IPS DF 4.7 (cell line): ENCODE measurements around the gene AKAP6.

Source experiments
- DNase-seq: peaks from one replicate; pipeline ENCODE4 v3.0.0-alpha.2; 2013; ENCODE audit warnings: low spot score; ENCODE audit errors: extremely low read depth

Gene AKAP6

DNA sequence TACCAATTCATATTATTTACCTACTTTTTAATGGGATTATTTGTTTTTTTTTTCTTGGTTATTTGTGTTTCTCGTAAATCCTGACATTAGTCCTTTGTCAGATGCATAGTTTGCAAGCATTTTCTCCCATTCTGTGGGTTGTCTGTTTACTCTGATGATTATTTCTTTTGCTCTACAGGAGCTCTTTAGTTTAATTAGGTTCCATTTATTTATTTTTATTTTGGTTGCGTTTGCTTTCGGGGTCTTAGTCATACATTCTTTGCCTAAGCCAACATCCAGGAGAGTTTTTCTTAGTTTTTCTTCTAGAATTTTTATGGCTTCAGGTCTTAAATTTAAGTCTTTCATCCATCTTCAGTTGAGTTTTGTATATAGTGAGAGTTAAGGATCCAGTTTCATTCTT is 289.9 kb downstream of the AKAP6 start:
- no peak for DNase-seq

DNA sequence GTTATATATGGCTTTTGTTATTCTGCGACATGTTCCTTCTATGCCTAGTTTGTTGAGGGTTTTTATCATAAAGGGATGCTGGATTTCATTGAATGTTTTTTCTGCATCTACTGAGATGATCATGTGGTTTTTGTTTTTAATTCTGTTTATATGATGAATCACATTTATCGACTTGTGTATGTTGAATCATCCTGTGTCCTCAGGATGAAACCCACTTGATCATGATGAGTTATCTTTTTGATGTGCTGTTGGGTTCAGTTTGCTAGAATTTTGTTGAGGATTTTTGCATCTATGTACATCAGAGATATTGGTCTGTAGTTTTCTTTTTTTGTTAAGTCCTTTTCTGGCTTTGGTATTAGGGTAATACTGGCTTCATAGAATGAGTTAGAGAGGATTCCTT is 291.2 kb downstream of the AKAP6 start:
- no peak for DNase-seq

DNA sequence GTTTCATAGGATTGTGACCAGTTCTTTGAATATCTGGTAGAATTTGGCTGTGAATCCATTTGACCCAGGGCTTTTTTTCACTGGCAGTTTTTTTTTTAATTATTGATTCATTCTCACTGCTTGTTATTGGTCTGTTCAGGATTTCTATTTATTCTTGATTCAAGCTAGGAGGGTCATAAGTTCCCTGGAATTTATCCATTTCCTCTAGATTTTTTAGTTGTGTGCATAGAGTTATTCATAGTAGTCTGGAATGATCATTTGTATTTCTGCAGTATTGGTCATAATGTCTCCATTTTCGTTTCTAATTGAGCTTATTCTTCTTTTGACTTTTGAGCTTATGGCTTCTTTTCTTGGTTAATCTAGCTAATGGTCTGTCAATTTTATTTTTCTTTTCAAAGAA is 291.6 kb downstream of the AKAP6 start:
- no peak for DNase-seq

DNA sequence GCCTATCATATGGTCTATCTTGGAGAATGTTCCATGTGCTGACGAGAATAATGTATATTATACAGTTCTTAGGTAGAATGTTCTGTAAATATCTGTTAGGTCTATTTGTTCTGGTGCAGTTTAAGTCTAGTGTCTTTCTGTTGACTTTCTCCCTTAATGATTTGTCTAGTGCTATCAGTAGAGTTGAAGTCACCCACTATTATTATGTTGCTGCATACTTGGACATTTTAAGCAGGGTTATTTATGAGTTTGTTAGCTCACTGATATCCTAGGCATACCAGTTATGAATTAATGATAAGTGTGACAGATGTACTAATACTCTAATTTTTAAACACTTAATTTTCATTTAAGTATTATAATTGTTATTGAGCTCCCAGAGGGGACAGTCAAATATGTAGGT is 292.5 kb downstream of the AKAP6 start:
- no peak for DNase-seq

DNA sequence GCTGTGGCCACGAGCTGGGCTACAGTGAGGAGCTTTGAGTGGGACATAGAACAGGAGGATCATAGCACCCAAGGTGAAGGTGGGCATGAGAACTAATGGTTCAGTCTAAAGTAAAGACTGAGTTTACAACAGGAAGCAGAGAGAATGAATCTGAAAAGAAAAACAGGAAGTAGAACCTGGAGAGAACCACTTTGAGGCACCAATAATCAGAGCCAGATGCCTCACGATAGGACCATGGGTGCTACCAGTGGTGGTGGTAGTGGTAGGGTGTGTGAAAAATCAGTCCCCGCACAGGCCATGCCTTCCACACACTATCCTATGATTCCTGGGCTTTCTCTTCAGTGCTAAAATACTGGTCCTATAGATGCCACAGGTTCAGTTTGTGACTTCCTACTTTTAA is 293.6 kb downstream of the AKAP6 start:
- no peak for DNase-seq

DNA sequence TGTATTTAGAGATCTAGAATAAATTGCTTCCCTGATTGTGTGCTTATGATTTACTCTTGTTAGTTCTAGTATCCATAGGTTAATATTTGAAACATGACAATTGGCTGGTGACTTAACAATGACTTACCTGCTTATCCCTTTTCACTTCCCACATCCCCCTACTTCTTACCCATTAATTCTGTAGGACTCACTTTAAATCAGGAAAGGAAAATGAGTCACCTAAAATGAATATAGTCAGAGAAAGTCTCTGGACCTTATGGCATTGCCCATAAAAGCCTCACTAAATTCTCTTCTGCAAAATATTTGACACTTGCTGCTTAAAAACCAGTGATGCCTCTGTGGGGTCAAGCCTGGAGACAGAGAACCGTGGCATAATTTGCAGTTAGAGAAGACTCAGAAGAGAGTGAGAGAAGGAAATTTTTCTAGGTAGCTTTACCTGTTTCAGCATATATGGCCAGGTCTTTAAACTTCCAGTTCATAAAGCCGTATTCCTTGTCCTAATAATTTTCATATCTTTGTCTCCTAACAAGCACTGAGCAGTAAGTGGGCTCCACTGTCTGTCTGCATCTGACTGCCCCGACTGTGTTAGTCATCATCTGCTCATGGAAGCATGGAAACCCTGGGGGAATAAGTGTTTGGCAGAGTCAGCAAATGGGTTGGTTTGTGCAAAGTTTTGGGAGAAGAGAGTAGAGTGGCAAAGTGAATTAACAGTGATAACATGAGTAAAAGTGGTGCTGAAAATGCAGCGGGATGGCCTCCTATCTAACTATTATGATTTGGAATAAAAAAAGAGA is 294.4 kb downstream of the AKAP6 start:
- DNase-seq: no peak

DNA sequence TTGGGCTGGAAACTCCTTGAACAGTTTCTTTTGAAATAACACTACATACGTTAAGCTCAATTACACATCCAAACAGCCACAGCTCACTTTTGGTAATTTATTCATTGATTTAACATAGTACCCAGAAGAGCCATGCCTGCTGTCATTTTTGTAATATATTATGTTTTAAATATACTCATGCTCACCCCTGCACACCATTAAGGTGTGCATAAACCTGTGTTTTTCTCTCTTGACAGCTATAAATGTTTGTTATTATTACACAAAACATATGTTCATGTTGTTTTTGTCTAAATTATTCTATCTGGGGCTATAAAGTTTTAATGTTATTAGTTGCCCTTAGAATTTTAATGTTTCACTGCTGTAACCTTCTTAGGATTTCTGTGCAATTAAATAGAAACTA is 296.1 kb downstream of the AKAP6 start:
- no peak for DNase-seq

DNA sequence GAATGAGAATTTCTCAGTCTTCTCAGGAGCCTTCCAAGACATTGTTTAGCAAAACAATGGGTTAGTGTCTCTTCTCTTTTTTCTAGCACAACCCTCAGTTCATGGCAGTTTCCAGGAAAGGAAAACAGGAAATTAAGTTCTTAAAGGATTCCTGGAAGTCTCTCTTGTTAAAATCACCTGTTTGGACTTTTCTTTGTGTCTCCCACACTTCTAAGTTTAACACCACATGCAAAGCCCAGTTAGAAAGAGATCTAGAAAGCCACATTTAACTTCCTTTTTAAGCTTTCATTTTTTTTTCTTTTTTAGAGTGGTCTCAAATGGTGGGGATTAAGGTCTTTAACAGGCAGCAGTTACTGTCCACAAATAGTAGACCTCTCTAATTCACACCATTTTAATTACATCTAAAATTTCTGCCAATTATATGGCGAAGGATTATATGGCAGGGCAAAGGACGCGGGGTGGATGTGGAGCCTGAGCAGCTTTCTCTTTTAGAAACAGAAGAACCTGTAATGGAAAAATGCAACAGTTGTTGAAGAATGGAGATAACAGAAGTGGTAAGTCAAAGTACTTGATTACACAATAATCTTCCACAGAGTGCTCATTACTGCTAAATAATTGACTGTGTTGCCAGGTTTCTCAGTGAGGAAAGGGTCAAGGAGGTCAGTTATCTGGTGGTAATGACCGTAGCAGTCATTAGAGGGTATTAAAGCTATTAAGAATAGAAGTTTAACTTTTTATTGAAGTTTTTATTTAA is 298.6 kb downstream of the AKAP6 start:
- no peak for DNase-seq

DNA sequence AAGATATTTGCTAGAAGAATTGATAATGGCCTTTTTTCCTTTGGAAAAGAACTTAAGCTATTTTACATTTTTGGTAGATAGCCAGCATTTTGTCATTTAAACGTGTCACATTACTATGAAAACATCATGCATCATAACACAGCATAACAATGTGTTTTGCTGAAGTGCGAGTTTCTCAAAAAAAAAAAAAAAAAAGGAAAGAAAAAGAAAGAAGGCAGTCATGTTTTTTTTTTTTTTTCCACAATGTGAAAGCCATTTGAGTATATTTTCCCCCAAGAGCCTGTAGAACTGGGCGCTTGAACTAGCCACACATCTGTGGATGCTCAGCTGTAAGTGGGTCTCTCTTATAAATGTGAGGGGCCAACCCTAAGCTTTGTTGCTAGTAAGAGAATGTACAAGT is 300.1 kb downstream of the AKAP6 start:
- no peak for DNase-seq

DNA sequence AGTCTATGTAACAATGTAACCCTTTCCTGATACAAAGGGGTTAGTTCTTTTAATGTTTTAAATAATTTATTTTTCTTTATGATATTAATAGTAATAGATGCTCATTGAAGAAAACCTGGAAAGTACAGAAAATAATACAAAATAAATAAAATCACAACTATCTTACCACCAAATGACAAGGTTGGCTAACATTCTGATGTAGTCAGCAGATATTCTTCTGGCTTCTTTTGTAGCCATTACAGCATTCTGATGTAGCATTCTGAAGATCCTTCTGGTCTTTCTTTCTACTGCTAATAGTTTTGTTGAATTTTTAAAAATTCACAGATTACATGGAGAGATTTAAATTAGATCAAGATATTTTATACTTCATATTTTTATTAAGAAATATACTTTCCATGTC is 301.6 kb downstream of the AKAP6 start:
- DNase-seq: no peak

DNA sequence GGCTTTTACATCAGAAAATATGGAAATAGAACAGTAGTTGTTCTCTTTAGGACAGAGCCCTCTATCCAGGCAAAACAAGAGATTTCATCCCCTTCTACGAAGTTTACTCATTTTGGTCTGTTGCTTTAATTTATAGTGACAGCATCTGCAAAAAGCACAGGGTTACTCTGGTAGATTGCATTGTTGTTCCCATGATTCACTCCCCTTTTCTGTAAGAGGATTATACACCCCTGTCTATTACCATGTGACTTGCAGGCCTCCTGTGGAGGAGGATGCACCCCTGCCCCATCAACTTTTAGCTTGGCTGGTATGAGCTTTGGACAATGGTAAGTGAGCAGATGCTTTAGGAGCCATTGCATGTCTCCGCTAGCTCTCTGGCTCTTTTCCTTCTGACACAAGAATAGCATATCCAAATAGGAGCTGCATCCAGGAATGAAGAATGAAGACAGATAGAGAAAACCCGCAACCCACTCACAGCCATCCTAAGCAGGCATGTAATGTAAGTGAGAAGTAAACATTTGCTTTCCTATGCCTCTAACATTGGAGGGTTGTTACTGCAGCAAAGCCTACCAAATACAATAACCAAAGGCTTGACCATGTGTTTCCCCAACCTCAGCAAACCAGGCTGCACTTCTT is 304.2 kb downstream of the AKAP6 start:
- DNase-seq: no peak

DNA sequence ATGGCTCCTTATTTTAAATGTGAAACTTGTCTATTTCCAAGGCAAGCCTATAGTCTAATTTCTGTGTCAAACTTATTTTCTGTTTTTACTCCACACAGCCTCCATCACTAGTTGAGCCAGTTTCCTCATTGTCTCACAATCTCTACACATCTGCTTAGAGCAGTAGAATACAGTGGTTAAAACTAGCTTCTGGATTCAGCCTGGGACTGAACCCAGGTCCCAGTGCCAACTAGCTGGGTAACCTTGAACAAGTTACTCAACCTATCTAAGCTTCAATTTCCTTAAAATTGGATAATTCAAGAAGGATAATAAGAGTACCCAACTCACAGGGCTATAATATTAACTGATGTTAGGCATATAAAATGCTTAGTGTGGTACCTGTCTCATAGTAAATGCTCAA is 304.8 kb downstream of the AKAP6 start:
- DNase-seq: no peak

DNA sequence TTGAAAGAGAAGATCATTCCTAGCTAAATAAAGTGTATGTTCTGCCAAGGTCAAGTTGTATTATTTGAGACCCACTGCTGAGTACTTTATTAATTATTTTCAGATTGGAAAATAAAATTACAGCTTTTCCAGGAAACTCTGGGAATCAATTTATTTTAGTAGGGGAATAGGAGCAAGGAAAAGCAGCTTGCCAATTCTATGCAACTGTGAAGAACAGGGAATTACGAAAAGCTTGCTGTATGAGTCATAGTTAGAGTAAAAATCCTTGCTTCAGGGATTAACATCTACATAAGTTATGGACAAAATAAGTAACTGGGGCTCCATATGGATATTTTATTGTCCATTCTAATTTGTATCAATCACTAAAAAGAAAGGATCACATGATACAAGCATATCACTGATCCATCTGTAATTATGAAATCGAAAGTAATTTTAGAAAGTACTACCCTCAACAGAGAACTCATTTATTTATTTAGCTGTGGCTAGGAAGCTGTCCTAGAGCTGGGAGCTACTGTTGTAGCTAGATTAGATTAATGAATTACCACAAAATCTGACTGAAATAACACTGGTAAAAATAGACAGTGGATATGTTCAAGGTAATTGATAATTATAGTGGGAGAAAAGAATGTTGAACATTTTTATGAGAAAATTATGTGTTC is 306.1 kb downstream of the AKAP6 start:
- no peak for DNase-seq

DNA sequence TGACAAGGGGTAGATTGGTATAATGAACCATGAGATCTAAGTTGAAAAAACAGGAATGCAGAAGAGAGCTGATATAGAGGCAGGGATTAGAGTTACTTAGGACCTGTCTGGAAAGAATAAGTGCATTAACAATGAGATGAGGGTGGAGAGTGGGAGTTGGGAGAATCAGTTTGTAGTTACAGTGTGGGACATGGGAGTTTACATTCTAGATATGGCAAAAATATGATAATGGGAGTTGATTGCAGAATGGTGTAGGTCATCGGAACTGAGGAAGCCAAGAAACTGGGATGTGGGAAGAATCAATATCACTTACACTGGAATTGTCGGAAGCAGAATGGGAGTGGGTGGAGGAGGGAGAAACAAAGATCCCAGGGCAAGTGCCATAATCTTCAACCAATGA is 308.5 kb downstream of the AKAP6 start:
- no peak for DNase-seq

DNA sequence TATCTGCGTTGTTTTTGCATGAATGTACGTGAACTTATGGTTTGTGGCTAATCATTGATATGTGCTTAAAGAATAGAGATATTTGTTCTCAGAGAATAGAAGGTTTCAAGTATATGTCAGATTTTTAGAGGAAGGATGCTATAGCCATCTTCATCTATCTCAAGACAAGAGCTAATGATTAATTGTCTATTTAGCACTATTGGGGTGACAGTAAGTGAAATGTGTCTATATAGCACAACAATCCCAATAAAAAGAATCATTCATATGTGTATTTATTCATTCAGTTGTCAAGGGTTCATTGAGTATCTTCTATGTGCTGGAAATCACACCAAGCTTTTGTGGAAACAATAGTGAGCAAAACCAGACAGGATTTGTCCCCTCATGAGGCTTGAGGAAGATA is 310.1 kb downstream of the AKAP6 start:
- DNase-seq: no peak

DNA sequence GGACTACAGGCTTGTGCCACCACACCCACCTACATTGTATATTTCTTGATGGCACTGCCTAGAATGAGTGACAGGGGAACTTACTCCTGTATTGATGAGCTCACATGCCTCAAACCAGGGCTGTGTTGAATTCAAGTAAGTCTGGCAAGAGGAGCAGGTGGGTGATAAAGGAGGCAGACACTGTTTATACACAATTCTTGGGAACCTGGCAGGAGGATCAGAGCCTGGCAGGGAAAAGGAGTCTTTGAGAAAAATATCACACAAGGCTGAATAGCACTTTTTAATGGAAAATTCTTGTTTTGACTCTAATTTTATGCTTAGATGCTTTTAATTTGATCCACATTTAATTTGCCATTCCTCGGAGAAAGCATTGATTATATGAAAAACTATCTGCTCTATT is 316.5 kb downstream of the AKAP6 start:
- DNase-seq: no peak

DNA sequence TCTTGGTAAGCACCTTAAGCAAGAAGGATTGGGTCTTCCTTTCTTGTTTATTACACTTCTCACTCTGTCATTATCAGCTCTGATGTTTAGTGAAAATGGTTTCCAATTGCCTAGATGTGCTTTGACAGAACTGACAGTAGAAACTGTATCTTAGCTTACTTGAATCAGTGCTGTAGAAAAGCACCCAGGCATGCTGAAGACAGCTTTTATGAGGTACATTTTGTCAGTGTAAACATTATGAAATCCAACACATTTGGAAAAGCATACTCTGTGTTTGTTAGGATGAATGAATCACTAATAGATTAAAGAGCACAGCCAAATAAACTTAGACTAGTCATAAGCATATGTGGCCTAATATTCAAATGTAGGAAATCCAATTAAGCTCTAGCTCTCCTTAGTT is 319.3 kb downstream of the AKAP6 start:
- no peak for DNase-seq

DNA sequence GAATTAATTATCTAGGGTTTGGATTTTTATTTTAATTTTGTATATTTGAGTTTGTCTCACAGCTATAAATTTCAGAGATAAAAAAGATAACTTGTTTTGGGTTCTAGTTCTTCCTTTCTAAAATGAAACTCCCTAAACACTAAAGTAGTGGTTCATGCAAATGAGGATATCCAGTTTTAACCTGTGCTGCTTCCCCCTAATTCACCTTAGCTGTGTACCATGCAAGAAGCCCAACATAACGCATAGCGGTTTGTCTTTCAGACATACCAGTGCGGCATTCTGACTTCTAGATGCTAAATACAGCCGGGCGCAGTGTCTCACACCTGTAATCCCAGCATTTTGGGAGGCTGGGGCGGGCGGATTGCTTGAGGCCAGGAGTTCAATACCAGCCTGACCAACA is 320.9 kb downstream of the AKAP6 start:
- no peak for DNase-seq

DNA sequence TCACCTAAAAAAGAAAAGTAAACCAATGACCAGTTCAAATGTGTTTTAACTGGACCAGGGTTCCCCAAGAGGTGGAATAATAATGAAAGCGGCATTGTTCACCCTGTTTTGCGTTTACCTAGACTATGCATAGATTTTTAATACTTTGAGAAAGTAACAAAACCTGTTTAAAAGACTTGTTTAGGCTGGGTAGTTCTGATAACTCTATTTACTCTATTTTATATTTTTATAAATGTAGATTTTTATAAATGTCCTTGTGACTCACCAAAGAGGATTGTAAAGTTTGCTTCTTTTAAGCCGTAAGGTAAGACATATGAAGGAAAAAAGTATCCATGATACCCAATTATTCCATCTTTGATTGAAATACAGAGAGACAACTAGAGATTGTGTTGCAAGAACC is 321.6 kb downstream of the AKAP6 start:
- DNase-seq: no peak

DNA sequence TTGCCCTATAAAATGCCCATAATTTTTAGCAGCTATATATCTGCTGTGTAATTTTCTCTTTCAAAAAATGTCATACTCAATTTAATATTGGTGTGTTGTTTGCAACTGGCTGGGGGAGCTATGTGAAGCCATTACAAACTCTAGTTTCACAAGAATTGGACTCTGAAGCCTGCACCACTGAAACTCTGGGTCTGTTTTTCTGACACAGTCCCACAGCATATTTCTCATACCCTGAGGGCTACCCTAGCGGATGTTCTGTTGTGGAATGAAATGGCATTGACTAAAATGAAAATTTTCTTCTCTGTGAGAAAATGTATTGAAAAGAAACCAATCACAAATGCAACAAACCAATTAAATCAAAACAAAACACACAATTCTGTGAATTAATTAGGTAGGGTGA is 325.0 kb downstream of the AKAP6 start:
- DNase-seq: no peak

DNA sequence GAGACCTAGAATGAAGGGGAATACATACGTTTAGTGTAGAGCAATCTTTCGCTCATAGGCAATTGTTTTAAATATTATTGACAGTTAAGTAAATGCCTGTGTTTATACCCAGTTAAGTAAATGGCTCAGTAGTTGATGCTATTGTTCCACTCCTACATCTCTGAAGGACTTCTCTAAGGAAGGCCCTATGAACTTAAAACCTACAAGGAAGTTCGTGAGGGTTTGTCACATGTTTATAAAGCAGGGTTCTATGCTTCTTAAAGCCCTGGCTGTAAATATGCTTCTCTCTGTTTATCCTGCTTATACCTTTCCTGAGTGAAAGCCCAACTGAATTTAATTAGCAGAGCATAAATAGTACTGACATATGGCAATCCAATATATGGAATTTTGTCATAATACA is 327.5 kb downstream of the AKAP6 start:
- no peak for DNase-seq

DNA sequence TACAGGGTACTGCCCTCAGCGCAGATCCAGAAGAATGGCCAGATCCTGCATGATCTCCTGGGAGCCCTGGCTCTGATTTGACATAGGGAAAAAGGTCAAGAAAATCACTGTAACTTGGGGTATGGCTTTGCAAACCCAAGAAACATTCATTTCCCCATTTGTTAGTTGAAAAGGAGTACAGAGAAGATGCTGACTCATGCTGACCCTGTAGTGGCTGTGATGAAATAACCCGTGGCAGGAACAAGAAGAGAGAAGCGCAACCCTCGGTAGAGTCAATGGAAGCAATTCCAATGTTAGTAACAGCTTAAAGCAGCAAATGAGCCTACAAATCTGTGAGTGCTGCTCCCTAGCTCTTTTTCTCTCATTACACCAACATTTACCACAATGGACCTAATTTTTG is 328.0 kb downstream of the AKAP6 start:
- no peak for DNase-seq
